NCI-H526 treated with DMSO at 0.1 percent for 48 hours (cell line): ENCODE results near the gene RGPD5.
"Not testable (repeated sequence)": the region's sequence is repeated elsewhere in the genome, so short reads cannot be mapped to it uniquely, and the experiment has no call there.

Experiments used
- DNase-seq: peaks from one replicate; lab custom pipeline; 2025; lab: John Stamatoyannopoulos, UW

The RGPD5 gene

DNA sequence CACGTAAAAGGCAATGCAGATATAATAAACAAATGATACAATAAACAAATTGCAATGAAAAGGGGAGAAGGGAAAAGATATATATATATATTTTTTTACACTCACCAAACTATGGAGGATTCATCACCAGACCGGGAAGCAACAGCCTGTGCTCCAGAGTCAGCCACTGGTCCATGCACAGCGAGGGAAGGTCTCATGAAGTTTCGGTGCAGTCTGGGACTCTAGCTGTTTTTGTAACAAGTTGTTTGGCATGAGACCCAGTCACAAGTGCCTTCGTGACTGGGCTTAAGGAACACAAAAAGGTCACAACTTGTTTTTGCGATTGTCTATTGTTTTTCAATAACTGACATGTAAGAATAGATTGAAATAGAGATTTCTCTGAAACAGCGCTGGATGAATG, 99.6 kb downstream of the RGPD5 start:
- not testable (repeated sequence) for DNase-seq

DNA sequence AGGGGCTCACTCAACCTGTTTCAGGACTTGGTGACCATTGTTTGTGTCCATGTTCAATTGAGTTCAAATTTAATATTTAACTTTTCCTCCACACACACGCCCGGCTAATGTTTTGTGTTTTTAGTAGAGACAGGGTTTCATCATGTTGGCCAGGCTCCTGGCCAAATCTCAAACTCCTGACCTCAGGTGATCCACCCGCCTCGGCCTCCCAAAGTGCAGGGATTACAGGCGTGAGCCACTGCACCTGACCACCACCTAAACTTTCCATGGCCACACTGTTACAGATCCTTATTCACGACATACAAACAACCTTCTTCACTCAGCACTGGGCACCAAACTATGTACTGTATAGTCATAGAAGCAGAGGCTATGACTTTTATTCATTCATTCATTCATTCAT, 100.0 kb downstream of the RGPD5 start:
- not testable (repeated sequence) for DNase-seq

DNA sequence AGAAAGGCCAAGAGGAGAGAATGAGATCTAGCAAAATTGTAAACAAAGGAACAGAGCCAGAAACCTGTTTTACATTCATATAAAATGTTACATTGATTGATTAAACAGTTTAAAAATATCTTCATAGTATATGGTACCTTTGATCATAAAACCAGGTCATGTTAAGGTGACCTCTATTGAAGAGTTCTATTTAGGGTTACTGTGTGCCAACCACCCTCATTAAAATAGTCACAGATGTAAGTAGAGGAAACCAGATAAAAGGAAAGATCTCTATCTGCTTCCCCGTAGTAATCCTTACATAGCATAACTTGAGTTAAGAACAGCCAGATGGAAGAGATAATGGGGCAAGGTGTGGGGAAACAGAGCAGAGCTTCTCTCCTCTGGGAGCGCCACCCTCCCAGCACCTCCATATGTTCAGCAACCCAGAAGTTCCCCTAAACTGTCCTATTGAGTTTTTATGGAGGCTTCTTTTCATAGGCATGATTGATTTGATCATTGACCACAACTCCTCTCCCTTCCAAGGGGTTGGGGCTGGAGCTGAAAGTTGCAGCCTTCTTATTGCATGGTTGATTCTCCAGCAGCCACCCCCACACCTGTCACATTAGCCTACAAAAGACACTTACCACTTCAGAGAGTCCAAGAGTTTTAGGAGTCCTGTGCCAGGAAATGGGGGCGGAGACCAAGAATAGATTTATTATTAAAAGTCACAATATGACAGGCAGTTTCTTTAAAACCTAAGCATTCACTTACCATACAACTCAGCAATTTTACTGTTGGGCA, 101.2 kb downstream of the RGPD5 start:
- DNase-seq, result not testable (repeated sequence)

DNA sequence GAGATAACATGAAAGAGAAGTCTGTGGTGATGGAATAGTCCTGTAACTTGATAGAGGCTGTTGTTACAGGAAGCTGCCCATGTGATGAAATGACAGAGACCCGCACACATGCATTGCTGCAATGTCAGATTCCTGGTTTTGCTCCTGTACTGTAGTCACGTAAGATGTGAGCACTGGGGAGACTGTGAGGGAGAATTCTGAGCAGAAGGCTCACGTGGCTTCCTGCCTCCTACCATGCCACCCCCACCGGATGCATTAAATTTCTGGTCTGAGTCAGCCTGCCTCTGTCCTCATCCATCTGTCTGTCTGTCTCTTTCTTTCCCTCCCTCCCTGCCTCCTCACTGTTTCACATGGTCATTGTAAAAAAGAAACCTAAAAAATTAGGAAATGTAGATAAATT, 102.1 kb downstream of the RGPD5 start:
- not testable (repeated sequence) for DNase-seq

DNA sequence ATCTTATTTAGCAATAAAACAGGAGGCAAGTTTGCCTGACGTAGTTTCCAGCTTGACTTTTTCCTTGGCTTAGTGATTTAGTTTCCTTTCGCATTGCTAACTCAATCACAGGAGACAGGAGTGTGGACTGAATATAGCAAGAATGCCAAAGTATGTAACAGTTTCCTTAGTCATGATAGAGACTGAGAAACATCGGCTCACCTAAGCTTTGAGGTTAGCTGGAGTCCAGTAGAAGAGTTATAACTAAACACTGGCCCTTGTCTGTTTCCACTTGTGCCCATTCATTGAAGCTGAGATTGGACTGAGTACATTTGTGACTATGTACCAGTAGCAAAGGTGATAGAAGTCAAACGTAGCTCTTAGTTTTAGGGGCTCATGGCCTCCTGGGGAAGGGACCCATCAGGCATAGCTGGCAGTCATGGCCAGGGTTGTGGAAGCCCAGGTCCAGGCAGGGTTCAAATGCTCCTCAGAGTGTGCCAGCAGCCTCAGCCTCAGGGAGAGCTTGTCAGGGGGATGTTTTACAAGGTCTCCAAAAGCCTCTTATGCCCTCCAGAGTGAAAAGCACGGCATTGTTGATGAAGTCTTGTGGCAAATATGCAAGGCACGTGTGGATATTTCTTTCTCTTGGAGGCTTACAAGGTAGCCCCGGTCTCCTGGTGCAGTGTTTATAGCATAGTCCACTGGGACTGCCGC, 103.8 kb downstream of the RGPD5 start:
- DNase-seq, result not testable (repeated sequence)

DNA sequence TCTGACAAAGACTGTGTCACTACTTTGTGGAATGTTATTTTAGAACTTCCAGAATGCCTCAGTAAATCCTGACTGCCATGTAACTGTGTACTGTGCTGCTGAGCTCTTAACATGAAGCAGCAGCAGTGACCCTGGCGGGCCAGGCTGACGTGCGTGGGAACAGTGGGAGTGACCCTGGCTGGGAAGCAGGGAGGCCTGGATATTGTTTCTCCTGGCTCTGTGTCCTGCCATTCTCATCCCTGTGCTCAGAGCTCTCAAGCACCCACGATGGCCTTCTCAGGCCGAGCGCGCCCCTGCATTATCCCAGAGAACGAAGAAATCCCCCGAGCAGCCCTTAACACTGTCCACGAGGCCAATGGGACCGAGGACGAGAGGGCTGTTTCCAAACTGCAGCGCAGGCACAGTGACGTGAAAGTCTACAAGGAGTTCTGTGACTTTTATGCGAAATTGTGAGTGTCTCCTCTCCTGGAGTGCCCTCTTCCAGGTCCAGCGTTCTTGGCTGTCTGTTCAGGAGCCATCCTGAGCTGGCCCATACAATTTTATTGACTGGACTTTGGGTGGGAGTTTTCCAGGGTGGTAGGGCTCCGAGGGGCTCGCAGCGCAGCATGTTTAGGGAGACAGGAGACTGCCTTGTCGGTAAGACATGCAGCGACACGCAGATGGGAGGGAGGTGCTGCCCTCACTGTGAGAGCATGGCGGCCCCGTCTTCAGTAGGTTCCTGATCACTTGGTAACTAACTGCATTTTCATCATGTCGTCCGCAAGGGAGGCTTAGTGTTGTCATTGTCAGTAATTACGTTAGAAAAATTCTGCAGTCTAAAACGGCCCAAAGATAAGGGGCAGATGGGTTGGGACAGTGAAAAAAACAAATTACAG, 104.6 kb downstream of the RGPD5 start, which contains the start of gene LIMS3:
Gene LIMS3, plus strand, starts transcription at position 227 of the 875 bp plus-strand sequence. Its CDS starts 41 bp downstream, at position 268.
- DNase-seq, result not testable (repeated sequence)

DNA sequence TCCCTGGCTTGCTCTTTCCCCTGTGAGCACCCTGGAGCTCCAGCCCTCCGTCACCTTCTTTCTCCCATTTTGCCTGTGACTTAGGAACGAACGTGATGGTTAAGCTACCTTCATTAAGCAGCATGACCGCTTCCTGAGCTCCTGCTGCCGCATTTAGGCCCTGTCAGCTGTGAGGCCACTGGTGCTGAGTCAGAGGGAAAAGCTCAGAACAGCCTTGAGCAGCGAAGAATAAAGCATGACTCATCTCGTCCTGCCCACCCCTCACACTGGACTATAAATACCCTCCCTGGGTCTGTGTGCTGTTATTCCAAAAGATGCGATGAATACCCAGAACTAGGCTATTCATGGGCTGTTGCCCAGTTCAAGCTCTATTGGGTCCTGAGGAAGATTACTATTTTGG, 111.7 kb downstream of the RGPD5 start:
- not testable (repeated sequence) for DNase-seq
